LHCN-M2 (cell line): ENCODE data around the gene TFAP2A. TPM values are rescaled to one million over a fixed set of nuclear protein-coding genes. Genes with fewer than 3 reads are reported as not detected.

ENCODE experiments used
- DNase-seq: peaks from one replicate; pipeline ENCODE4 v3.0.0-alpha.2; 2012; ENCODE audit warnings: low read depth
- total RNA-seq: library from RNA; depleted of rRNA; stranded (reverse); fragments of >200 nt; gene quantifications from 2 replicates; pipeline ENCODE4 v1.2.3, GENCODE V29; 2014

The TFAP2A gene
- total RNA-seq, 1 experiment from 2014 or later: 0.29 TPM

- no peak for DNase-seq
Measured at GRCh38 chr6:10412461-10413261, 2.2 kb downstream of the TFAP2A start.

GRCh38 chr6:10411971-10412460 lies 2.9 kb downstream of the TFAP2A start:
- DNase-seq: peak; percentile 60

- DNase-seq: no peak
Measured at GRCh38 chr6:10411131-10411970, 3.5 kb downstream of the TFAP2A start.

GRCh38 chr6:10410207-10411050 lies 4.4 kb downstream of the TFAP2A start:
- no peak for DNase-seq

GRCh38 chr6:10409731-10410206 lies 5.1 kb downstream of the TFAP2A start:
- no peak for DNase-seq

- no peak for DNase-seq
Measured at GRCh38 chr6:10409233-10409721, 5.6 kb downstream of the TFAP2A start.

GRCh38 chr6:10408457-10408856 lies 6.4 kb downstream of the TFAP2A start:
- DNase-seq: no peak

- no peak for DNase-seq
Measured at GRCh38 chr6:10407674-10408054, 7.2 kb downstream of the TFAP2A start.

GRCh38 chr6:10407018-10407673 lies 7.7 kb downstream of the TFAP2A start:
- DNase-seq: no peak

GRCh38 chr6:10406556-10406955 lies 8.3 kb downstream of the TFAP2A start:
- DNase-seq: no peak

GRCh38 chr6:10405513-10405900 lies 9.4 kb downstream of the TFAP2A start:
- no peak for DNase-seq

GRCh38 chr6:10404799-10405512 lies 9.9 kb downstream of the TFAP2A start:
- no peak for DNase-seq

GRCh38 chr6:10404107-10404798 lies 10.6 kb downstream of the TFAP2A start:
- DNase-seq: peak; percentile 86

GRCh38 chr6:10403385-10404106 lies 11.3 kb downstream of the TFAP2A start:
- DNase-seq: no peak

- no peak for DNase-seq
Measured at GRCh38 chr6:10402648-10403311, 12.1 kb downstream of the TFAP2A start.

GRCh38 chr6:10401632-10402223 lies 13.1 kb downstream of the TFAP2A start:
- DNase-seq: no peak

- DNase-seq: no peak
Measured at GRCh38 chr6:10401004-10401536, 13.8 kb downstream of the TFAP2A start.

GRCh38 chr6:10400330-10400729 lies 14.5 kb downstream of the TFAP2A start:
- no peak for DNase-seq
